GM21515 (cell line): ENCODE data around the gene PTPN23.

Source experiments
- ATAC-seq: cut with Tn5 transposase; IDR thresholded peaks from one replicate; pipeline ENCODE4 v1.9.1; 2021; ENCODE audit not compliant: unreplicated experiment

PTPN23 gene

DNA sequence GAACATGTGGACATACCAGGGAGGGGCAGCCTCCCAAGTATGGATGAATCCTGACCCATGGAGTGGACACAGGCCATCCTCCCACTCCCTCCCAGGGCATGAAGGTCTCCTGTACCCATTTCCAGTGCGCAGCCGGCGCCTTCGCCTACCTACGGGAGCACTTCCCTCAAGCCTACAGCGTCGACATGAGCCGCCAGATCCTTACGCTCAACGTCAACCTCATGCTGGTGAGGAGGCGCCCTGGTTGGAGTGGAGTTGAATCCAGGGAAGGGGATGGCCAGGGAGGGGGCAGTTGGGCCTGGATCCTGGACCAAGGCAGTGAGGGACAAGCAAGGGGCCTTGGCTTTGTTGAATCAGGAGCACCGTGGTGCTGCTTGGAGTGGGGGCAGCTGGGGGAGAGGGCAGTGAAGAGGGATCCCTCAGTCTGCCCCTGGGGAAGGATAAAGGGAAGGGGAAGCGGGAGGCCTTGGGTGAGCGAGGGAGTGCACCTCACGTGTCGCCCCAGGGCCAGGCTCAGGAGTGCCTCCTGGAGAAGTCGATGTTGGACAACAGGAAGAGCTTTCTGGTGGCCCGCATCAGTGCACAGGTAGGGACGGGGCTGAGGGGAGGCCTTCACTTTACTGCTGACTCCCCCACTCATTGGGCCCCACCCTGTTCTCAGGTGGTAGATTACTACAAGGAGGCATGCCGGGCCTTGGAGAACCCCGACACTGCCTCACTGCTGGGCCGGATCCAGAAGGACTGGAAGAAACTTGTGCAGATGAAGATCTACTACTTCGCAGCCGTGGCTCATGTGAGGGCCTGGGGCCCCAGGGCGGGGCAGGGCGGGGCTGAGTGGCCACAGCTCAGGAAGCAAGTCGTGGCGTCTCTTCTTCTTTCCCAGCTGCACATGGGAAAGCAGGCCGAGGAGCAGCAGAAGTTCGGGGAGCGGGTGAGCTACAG is 25.3 kb downstream of the PTPN23 start:
- no peak for ATAC-seq

DNA sequence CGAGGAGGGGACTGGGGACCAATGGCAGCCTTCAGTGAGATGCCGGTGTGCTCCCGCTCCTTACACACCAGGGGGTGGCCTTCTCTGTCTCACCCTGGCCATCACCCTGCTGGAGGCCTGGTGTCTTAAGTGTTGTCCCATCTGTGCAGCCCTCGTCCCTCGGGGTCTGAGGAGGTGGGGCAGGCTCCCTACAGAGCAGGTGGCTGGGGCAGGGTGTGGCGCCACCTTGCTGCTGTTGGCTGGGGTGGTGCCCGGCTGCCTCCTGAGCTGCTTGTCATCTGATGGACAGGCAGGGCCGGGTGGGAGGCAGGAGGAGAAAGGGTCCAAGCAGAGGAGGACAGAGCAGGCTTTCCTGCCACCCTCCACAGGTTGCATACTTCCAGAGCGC is 25.9 kb downstream of the PTPN23 start:
- no peak for ATAC-seq

DNA sequence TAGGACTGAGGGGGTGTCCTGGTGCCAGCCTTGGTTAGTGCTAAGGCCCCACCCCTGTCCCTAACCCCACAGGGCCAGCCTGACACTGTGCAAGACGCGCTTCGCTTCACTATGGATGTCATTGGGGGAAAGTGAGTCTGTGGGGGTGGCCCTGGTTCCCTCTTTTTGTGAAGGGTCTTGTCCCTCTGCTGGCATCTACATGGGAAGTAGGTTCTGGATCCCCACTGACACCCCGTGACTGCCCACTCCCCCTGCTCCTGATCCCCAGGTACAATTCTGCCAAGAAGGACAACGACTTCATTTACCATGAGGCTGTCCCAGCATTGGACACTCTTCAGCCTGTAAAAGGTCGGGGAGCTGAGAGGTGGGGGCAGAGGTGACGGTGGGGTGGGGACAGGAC is 26.4 kb downstream of the PTPN23 start:
- ATAC-seq: no peak

DNA sequence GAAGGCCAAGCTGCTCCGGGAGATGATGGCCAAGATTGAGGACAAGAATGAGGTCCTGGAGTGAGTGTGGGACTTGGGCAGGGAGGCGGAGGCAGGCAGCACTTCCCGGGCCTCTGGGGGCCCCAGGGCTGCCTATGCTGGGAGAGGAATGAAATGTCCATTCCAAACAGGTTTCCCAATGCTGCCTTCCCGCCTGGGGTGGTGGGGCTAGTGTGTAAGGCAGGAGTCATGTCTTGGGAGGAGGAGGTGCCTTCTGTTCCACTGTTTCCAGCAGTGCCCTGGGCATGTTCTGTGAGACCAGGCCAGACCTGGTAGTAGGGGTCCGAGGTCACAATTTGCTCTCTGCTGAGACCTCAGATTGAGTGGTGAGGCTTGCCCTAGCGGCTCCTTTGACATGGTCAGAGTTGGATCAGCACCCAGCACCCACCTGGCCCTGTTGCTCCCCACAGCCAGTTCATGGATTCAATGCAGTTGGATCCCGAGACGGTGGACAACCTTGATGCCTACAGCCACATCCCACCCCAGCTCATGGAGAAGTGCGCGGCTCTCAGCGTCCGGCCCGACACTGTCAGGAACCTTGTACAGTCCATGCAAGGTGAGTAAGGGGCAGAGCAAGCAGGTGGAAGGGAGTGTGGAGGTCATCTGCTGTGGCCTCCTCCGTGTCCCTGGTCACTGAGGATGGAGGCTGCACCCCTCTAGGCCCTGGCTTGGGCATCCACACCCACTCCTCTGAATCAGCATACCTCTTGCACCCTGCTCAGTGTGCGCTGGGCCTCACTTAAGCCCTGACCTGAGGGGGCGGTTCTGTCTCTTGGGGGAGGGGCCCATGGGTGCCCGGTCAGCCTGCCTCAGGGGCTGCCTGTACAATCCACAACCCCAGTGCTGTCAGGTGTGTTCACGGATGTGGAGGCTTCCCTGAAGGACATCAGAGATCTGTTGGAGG is 27.3 kb downstream of the PTPN23 start:
- no peak for ATAC-seq

DNA sequence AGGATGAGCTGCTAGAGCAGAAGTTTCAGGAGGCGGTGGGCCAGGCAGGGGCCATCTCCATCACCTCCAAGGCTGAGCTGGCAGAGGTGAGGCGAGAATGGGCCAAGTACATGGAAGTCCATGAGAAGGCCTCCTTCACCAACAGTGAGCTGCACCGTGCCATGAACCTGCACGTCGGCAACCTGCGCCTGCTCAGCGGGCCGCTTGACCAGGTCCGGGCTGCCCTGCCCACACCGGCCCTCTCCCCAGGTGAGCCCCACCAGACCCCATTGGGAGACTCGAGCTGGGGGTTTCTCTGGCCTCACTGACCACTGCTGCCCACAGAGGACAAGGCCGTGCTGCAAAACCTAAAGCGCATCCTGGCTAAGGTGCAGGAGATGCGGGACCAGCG is 28.0 kb downstream of the PTPN23 start:
- no peak for ATAC-seq

DNA sequence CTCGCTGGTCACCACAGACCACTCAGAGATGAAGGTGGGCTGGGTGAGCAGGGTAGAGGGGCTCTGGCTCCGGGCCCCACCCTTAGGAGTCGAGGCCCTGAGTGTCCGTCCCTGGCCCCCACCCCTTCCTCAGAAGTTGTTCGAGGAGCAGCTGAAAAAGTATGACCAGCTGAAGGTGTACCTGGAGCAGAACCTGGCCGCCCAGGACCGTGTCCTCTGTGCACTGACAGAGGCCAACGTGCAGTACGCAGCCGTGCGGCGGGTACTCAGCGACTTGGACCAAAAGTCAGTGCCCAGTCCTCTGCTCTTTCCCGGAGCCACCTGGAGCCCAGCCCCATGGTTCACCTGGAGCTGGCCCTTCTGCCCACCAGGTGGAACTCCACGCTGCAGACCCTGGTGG is 28.5 kb downstream of the PTPN23 start:
- no peak for ATAC-seq

DNA sequence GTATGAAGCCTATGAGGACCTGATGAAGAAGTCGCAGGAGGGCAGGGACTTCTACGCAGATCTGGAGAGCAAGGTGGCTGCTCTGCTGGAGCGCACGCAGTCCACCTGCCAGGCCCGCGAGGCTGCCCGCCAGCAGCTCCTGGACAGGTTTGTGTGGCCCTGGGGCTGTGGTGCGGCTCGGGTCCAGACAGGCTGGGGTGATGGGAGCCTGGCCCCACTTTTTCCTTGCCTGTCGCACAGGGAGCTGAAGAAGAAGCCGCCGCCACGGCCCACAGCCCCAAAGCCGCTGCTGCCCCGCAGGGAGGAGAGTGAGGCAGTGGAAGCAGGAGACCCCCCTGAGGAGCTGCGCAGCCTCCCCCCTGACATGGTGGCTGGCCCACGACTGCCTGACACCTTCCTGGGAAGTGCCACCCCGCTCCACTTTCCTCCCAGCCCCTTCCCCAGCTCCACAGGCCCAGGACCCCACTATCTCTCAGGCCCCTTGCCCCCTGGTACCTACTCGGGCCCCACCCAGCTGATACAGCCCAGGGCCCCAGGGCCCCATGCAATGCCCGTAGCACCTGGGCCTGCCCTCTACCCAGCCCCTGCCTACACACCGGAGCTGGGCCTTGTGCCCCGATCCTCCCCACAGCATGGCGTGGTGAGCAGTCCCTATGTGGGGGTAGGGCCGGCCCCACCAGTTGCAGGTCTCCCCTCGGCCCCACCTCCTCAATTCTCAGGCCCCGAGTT is 29.0 kb downstream of the PTPN23 start:
- ATAC-seq: no peak

DNA sequence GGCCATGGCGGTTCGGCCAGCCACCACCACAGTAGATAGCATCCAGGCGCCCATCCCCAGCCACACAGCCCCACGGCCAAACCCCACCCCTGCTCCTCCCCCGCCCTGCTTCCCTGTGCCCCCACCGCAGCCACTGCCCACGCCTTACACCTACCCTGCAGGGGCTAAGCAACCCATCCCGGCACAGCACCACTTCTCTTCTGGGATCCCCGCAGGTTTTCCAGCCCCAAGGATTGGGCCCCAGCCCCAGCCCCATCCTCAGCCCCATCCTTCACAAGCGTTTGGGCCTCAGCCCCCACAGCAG is 29.5 kb downstream of the PTPN23 start:
- ATAC-seq: no peak

DNA sequence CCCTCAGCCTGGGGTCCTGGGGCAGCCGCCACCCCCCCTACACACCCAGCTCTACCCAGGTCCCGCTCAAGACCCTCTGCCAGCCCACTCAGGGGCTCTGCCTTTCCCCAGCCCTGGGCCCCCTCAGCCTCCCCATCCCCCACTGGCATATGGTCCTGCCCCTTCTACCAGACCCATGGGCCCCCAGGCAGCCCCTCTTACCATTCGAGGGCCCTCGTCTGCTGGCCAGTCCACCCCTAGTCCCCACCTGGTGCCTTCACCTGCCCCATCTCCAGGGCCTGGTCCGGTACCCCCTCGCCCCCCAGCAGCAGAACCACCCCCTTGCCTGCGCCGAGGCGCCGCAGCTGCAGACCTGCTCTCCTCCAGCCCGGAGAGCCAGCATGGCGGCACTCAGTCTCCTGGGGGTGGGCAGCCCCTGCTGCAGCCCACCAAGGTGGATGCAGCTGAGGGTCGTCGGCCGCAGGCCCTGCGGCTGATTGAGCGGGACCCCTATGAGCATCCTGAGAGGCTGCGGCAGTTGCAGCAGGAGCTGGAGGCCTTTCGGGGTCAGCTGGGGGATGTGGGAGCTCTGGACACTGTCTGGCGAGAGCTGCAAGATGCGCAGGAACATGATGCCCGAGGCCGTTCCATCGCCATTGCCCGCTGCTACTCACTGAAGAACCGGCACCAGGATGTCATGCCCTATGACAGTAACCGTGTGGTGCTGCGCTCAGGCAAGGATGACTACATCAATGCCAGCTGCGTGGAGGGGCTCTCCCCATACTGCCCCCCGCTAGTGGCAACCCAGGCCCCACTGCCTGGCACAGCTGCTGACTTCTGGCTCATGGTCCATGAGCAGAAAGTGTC is 30.2 kb downstream of the PTPN23 start:
- no peak for ATAC-seq

DNA sequence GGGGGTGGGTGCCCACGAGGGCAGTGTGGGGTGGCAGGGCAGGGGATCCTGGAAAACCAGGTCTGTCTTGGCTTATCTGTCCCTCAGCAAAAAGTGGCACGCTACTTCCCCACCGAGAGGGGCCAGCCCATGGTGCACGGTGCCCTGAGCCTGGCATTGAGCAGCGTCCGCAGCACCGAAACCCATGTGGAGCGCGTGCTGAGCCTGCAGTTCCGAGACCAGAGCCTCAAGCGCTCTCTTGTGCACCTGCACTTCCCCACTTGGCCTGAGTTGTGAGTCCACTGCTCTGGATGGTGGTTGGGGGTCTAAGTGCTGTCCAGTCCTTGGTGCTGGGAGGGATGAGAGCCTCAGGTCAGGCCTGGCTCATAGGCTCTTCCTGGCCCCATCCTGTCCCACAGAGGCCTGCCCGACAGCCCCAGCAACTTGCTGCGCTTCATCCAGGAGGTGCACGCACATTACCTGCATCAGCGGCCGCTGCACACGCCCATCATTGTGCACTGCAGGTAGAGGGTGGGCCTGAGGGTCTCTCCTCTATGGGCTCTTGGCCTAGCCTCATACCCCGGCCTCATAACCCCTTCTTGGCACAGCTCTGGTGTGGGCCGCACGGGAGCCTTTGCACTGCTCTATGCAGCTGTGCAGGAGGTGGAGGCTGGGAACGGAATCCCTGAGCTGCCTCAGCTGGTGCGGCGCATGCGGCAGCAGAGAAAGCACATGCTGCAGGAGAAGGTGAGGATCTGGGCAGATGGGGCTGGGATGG is 31.1 kb downstream of the PTPN23 start:
- ATAC-seq: no peak

DNA sequence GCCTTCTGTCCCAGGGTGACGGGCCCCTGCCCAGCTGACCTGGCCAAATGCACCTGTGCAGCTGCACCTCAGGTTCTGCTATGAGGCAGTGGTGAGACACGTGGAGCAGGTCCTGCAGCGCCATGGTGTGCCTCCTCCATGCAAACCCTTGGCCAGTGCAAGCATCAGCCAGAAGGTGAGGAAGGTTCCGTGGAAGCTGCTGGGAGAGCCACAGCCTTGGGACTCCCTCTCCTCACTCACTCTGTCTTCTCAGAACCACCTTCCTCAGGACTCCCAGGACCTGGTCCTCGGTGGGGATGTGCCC is 31.6 kb downstream of the PTPN23 start:
- no peak for ATAC-seq

DNA sequence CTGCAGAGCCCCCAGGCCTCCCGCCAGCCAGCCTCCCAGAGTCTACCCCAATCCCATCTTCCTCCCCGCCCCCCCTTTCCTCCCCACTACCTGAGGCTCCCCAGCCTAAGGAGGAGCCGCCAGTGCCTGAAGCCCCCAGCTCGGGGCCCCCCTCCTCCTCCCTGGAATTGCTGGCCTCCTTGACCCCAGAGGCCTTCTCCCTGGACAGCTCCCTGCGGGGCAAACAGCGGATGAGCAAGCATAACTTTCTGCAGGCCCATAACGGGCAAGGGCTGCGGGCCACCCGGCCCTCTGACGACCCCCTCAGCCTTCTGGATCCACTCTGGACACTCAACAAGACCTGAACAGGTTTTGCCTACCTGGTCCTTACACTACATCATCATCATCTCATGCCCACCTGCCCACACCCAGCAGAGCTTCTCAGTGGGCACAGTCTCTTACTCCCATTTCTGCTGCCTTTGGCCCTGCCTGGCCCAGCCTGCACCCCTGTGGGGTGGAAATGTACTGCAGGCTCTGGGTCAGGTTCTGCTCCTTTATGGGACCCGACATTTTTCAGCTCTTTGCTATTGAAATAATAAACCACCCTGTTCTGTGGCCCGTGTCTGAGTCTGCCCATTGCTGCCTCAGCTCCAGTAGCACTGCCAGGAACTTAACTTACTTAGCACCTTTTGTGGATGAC is 32.2 kb downstream of the PTPN23 start:
- no peak for ATAC-seq

DNA sequence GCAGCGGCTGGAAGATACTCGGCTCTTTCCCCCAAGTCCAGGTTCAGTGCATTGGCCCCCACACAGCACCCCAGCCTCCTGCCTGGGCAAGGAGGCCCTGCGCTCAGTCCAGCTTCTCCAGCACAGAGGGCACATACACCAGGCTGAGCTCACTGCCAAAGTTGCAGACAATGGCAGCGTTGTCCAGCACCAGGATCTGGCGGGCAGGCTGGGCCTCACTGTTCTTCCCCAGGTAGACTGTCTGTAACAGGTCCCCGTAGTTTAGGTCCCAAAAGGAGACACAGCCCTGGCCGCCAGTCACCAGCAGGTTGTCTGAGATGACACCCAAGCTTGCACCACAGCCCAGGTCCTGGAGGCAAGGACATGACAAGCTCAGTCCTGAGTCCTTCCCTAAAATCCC is 32.9 kb downstream of the PTPN23 start:
- no peak for ATAC-seq

DNA sequence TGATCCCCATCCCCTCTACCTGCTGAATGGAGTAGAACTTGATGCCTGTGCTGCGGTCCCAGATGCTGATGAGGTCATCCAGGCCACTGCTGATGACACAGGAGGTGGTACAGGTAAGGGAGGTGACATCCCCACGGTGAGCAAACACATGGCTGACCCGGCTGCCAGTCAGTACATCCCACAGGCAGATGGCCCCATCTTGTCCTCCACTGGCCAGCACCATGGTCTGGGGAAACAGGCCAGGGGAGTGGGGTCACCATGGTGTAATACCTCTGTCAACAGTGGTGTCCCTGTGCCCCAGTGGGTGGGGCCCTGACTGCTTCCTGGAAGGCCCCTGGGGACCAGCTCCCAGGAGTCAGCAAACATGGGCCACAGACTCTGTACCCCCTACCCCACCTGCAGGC is 33.3 kb downstream of the PTPN23 start:
- no peak for ATAC-seq

DNA sequence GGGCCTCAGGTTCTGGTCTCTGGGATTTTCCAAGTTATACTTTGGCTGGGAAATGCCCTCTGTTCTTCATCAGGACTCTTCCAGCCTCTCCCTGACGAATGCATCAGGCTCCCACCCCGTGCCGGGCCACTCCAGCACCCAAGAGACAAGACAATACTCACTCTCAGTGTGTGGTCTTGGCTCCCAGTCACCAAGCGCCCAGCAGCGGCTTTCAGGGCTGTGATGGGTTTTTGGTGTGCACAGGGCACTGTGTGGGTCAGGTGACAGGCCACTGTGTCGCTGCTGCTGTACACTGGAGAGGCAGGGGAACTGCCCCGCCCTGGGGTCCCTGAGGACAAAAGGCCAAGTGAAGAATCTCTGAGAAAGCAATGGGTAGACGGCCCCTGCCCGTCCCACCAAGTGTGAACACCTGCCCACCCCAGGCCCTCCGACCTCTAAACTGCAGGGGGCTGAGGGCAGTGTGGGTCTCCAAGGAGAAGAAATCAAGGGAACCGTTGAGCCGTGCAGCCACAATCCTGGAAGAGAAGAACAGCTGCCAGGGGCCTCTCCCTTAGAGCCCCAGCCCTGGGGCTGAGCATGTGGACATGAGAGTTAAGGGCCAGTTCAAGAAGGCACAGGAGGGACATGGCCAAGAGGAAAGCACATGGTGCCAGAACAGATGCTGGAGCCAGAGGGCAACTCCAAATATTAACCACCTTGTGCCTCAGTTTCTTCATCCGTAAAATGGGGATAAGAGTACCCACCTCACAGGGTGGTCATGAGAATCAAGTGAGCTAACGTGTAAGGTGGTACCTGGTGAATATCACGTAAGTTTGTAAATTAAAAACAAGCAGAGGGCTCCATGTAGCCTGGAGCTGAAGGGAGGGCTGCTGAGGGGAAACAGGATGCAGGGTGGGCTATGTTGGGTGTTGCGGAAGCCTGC is 34.1 kb downstream of the PTPN23 start:
- no peak for ATAC-seq

DNA sequence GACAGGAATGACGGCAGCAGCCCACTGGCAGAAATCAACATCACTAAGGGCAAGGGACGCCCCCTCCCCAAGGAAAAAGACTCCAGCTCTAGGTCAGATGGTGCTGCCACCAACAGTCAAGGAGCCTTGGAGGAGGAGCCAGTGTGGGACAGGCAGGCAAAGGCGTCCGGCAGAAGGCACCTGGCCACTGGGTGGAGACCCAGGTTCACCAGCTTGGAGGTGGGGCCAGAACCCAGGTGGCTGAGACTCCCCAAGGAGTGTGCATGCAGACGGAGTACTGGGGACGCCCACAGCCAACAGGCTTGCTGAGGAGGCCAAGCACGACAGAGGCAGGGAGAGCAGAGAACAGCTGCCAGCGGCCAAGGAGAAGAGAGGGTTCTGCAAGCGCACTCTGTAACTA is 35.2 kb downstream of the PTPN23 start:
- ATAC-seq: no peak

DNA sequence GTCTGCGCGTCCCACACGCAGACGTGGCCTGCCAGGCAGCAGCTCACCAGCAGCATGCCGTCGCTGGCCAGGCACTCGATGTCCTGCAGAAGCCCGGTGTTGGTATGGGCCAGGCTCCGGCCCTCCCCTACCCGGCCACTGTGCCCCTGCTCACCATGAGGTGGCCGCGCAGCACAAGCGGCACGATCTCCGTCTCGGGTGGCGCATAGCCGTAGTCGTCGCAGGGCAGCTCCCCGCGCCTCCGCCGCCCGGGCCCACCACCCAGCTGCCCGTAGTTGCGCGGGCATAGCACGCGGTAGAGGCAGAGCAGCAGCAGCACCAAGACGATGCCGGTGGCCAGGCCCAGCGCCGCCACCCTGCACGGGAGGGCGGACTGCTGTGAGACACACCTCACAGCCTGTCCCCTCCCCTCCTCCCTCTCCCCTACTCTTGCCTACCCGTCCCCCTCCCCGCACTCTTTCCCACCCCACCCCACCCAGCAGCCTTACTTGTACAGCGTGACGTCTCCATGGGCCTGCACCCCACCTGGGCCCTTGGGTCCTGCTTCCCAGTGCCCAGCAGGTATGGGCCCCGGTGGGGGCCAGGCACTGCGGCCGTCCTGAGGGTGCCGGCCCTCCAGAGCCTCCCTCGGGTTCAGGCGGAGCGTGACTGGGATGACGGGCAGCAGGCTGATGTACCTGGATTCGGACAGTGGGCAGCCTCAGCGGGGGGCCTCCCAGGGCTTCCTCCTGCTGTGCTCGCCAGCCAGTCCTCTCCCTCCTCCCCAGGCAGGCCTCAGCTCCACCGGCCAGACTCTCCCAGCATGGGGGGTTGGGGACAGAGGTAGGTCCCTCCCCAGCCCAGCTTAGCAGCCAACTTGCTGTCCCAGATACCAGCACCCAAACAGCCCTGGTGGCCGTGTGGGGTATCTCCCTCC is 37.6 kb downstream of the PTPN23 start:
- ATAC-seq: no peak
